Brain microvascular endothelial cell (primary cell): ENCODE data around the gene VPS39.

Experiments used
- DNase-seq: peaks from one replicate; pipeline ENCODE4 v3.0.0-alpha.2; 2020
- H3K27ac ChIP-seq: fragments of 250-450 bp; sonication (Bioruptor Pico); 2 replicates; pipeline ENCODE4 v1.5.1; 2020; ENCODE audit warnings: mild to moderate bottlenecking, moderate library complexity
- H3K27me3 ChIP-seq: fragments of 250-450 bp; sonication (Bioruptor Pico); replicated peaks from 2 replicates; pipeline ENCODE4 v1.5.1; 2020; ENCODE audit warnings: mild to moderate bottlenecking
- H3K36me3 ChIP-seq: fragments of 250-450 bp; sonication (Bioruptor Pico); replicated peaks from 2 replicates; pipeline ENCODE4 v1.5.1; 2020; ENCODE audit warnings: mild to moderate bottlenecking
- H3K4me3 ChIP-seq: 2 replicates; pipeline ENCODE4 v1.5.1; 2011; ENCODE audit warnings: low read depth, mild to moderate bottlenecking, control low read depth, low read length, moderate library complexity
- in situ Hi-C: cut with HindIII; loops from 2 replicates; pipeline ENCODE4 v1.10.0; 2017; ENCODE audit warnings: low sequenced_read_pairs, low pct_ligation_motif_present
- TF ChIP-seq, protein P1 (sequence below): IDR thresholded peaks from 2 replicates; pipeline ENCODE4 v1.5.1; 2011; ENCODE audit warnings: low read depth, mild to moderate bottlenecking, moderate library complexity, low read length, control low read depth, inconsistent platforms; ENCODE audit errors: missing control alignments

The VPS39 gene

DNA sequence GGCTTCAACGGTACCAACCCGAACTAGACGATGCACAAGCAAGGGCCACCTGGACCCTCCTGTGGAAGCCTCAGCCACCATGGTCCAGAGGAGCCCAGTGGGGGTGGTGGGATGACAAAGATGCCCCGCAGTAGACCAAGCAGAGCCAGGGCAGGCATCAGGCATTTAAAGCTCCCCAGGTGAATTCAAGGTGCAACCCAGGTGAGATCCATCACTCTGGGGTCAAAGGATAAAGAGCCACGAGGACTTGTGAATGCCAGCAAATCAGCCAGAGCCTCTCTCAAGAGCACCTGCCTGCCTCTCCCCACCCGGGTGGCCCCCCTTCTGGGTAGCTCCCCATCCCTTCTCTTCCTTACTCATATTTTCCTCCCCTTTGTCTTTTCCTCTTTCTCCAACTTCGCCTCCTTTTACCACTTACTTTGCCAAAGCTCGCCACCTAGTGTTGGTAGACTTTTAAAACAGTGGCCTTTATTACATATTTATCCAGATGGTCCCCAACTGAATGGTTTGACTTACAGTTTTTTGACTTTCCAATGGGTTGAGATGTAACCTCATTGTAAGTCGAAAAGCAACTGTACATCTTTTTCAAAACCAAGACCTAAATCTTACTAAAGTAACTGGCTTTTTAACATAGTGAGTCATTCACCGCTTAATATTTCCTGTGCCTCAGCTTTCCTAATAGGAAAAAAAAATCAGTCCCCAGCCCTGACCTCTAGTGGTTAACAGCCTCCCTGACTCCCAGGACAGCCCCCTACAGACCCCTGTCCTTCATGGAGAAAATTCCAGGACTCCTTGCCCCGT is 70.4 kb downstream of the VPS39 start:
- in situ Hi-C loops = no loop called here
- no peak overlapping the region for H3K27ac ChIP-seq
- no peak overlapping the region for H3K4me3 ChIP-seq
- H3K36me3 ChIP-seq = no peaks in the 10 kb centered on the region
- TF ChIP-seq, protein P1, sequence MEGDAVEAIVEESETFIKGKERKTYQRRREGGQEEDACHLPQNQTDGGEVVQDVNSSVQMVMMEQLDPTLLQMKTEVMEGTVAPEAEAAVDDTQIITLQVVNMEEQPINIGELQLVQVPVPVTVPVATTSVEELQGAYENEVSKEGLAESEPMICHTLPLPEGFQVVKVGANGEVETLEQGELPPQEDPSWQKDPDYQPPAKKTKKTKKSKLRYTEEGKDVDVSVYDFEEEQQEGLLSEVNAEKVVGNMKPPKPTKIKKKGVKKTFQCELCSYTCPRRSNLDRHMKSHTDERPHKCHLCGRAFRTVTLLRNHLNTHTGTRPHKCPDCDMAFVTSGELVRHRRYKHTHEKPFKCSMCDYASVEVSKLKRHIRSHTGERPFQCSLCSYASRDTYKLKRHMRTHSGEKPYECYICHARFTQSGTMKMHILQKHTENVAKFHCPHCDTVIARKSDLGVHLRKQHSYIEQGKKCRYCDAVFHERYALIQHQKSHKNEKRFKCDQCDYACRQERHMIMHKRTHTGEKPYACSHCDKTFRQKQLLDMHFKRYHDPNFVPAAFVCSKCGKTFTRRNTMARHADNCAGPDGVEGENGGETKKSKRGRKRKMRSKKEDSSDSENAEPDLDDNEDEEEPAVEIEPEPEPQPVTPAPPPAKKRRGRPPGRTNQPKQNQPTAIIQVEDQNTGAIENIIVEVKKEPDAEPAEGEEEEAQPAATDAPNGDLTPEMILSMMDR = peak; percentile 65
- DNase-seq = peak; percentile 38
- H3K27me3 ChIP-seq = no peaks in the 10 kb centered on the region

DNA sequence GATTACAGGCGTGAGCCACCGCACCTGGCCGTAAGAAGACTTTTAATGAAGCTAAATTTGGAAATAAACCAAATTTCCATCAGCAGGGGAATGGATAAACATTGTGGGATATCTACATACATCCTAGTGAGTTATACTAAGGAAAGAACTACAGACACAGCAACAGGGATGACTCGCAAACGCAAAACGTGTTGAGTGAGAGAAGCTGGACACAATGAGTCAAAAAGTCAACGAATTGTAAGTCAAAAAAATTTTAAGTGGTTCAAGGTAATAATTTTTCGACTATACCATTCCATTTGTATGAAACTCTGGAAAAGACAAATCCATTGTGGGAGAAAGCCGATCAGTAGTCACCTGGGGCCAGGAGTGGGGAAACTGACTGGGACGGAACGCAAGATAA is 71.6 kb downstream of the VPS39 start:
- in situ Hi-C loops = no loop called here
- peaks cover 2% of the 10 kb centered on the region for H3K27me3 ChIP-seq
- TF ChIP-seq, protein P1 = no peak
- no peak overlapping the region for H3K27ac ChIP-seq
- H3K36me3 ChIP-seq = no peaks in the 10 kb centered on the region
- H3K4me3 ChIP-seq = no peak overlapping the region
- DNase-seq = no peak

- DNase-seq = no peak
- Histone ChIP-seq H3K36me3 (no peaks in the 10 kb centered on the region), H3K27ac (no peak overlapping the region), H3K27me3 (peaks cover 13% of the 10 kb centered on the region), H3K4me3 (no peak overlapping the region)
- in situ Hi-C loops = no loop called here
- TF ChIP-seq, protein P1 = no peak
Measured at GRCh38 chr15:42135351-42135750, 72.8 kb downstream of the VPS39 start.

GRCh38 chr15:42134617-42135245 is 73.4 kb downstream of the VPS39 start:
- H3K4me3 ChIP-seq = no peak overlapping the region
- H3K27me3 ChIP-seq = peaks cover 19% of the 10 kb centered on the region
- H3K27ac ChIP-seq = no peak overlapping the region
- no peaks in the 10 kb centered on the region for H3K36me3 ChIP-seq
- no peak for DNase-seq
- TF ChIP-seq, protein P1 = no peak
- in situ Hi-C loops = no loop called here

GRCh38 chr15:42133886-42134502 is 74.1 kb downstream of the VPS39 start:
- Histone ChIP-seq H3K27me3 (peaks cover 23% of the 10 kb centered on the region), H3K36me3 (no peaks in the 10 kb centered on the region), H3K27ac (no peak overlapping the region), H3K4me3 (no peak overlapping the region)
- no peak for DNase-seq
- TF ChIP-seq, protein P1 = peak; percentile 92
- in situ Hi-C loops = no loop called here
